HG02943 (cell line): ENCODE results near the gene MYBL2.
A peak's percentile ranks its signal among the peaks of the same experiment; 100 is the strongest.
"Not testable (repeated sequence)": the region's sequence is repeated elsewhere in the genome, so short reads cannot be mapped to it uniquely, and the experiment has no call there.

Experiments used
- ATAC-seq: cut with Tn5 transposase; IDR thresholded peaks from one replicate; pipeline ENCODE4 v1.9.1; 2021; ENCODE audit warnings: mild to moderate bottlenecking, low read depth, moderate library complexity; ENCODE audit not compliant: unreplicated experiment

Gene MYBL2

DNA sequence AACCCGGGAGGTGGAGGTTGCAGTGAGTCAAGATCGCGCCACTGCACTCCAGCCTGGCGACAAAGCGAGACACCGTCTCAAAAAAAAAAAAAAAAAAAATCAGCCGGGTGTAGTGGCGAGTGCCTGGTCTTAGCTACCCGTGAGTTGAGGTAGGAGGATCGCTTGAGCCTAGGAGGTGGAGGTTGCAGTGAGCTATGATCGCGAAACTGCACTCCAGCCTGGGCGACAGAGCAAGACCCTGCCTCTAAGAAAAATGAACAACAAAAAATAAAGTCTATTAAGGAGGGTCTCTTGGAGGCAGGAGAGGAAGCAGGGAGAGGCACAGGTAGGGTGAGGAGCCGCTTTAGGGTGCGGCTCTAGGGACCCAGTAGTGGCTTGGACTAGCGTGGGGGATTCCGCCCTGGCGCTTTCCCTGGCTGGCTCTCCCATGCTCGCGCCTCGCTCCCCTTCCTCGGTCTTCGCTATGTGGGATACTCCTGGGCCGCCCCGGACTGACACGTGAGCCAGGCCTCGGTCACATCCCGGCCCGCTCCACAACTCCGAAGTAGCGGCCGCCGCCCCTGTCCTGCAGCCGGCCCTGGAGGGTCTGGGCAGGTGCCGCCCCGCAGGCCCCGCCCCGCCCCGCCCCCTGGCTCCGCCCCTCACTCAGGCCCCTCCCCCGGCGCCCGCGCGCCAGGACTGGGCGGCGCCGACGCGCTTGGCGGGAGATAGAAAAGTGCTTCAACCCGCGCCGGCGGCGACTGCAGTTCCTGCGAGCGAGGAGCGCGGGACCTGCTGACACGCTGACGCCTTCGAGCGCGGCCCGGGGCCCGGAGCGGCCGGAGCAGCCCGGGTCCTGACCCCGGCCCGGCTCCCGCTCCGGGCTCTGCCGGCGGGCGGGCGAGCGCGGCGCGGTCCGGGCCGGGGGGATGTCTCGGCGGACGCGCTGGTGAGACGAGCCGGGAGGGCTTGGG lies at the start of gene MYBL2:
Gene MYBL2 (plus strand): TSS at position 739 of the 953 bp plus-strand sequence. CDS start 170 bp downstream, at position 909.
- peak; percentile 71 for ATAC-seq

DNA sequence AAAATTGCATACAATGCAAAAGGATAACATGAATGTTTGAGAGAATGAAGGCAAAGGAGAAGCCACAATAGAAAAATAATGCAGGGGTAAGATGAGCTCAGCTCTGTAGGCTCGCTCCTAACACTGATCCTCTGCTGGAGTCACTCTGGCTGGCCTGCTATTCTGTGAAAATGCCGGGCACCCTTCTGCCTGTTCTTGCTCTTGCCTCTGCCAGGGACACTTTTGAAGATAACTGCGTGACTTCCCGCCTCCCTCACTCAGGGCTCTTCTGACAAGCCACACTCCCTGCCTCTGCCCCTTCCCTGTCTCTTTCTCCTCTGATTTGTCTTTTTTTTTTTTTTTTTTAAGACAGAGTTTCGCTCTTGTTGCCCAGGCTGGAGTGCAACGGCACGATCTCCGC lies 35.3 kb upstream of the MYBL2 start:
- no peak for ATAC-seq

DNA sequence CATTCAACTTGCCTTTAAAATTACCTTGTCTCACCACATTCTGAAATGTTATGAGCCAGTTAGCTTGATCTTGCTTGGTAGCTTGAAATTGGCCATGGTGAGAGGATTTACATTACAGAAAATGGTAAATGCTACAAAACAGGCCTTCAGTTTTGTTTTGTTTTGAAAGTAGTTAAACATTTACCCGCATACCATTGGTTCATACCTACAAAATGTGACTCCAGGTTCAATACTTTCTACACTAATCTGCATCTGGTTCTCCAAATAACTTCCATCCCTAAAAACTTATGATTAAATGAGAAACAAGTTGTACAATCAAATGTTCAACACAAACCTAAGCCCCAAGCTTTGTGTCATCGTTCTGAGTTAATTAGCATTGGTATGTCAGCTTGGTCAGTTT lies 30.5 kb upstream of the MYBL2 start:
- no peak for ATAC-seq

DNA sequence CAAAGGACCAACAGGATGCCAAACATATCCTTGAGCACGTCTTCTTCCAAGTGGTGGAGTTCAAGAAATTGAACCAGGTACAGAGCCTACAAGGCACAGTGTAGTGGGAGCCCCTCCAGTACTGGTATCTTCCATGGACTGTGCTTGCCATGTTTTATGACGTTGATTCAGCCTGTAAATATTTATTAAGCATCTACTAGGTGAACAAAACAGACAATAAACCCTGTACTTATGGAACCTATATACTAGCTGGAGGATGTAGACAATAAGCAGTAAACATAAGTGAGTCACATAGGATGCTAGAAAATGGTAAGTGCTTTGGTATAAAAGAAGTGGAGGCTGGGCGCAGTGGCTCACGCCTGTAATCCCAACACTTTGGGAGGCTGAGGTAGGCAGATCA lies 24.4 kb upstream of the MYBL2 start:
- no peak for ATAC-seq

DNA sequence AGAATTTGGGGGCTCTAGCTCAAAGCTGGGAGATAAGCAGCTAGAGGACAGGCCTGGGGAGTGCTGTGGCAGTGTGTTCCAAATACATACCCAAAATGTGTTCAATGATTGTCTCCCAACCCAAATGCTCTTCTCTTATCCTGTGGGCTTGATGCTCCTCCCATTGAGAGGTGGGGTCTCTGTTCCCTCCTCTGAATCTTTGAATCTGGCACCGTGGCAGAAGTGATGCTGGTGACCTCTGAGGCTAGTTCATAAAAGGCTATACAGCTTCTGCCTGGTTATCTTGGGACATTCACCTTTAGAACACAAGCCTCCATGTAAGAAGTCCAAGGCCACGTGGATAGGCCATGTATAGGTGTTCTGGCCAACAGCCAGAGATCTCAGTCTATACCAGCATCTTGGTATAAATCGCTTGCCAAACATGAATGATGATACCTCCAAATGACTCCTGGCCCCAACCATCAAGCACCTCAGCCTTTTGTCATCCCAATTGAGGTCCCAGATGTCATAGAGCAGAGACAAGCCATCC lies 15.9 kb upstream of the MYBL2 start:
- no peak for ATAC-seq

DNA sequence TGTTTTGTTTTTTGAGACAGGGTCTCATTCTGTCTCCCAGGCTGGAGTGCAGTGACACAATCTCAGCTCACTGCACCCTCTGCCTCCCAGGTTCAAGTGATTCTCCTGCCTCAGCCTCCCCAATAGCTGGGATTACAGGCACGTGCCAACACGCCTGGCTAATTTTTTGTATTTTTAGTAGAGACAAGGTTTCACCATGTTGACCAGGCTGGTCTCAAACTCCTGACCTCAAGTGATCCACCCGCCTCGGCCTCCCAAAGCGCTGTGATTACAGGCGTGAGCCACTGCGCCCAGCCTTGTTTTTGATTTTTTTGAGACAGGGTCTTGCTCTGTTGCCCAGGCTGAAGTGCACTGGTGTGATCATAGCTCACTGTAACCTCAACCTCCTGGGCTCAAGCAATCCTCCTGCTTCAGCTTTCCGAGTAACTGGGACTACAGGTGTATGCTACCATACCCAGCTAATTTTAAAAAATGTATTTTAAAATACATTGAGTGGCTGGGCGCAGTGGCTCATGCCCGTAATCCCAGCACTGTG lies 15.2 kb upstream of the MYBL2 start:
- ATAC-seq, result not testable (repeated sequence)

DNA sequence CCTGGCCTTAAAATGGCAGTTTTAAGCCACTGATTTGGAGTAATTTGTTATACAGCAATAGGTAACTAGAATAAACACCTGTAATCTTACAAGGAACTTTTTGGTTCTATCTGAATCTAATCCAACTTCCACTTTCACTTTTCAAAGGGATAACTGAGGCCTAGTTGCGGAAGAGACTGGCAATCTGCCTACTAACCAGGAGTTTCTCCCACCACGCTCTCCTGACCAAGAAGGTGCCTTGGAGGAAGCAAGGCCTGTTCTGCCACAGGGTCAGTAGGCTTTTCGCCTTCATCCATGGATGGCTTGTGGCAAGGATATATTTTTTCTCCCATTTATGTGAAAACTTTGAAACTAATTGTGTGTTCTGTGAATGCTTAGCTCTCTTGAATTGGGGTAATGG lies 12.9 kb upstream of the MYBL2 start:
- ATAC-seq, result no peak

DNA sequence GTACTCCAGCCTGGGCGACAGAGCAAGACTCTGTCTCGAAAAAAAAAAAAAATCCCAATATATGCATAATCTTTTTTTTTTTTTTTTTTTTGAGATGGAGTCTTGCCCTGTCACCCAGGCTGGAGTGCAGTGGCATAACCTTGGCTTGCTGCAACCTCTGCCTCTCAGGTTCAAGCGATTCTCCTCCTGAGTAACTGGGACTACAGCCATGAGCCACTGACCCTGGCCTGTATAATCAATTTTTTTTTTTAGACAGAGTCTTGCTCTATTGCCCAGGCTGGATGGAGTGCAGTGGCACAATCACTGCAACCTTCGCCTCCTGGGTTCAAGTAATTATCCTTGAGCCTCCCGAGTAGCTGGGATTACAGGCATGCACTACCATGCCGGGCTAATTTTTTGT lies 11.7 kb upstream of the MYBL2 start:
- ATAC-seq, result not testable (repeated sequence)

DNA sequence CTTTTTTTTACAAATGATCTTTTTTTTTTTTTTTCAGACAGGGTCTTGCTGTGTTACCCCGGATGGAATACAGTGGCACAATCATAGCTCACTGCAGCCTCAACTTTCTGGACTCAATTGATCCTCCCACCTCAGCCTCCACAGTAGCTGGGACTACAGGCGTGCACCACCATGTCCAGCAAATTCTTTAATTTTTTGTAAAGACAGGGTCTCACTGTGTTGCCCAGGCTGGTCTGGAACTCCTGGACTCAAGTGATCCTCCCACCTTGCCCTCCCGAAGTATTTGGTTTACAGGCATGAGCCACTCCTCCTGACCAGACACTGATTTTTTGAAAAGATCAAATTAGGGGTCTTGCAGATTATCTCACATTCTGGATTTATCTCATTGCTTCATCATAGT lies 11.0 kb upstream of the MYBL2 start:
- no peak for ATAC-seq

DNA sequence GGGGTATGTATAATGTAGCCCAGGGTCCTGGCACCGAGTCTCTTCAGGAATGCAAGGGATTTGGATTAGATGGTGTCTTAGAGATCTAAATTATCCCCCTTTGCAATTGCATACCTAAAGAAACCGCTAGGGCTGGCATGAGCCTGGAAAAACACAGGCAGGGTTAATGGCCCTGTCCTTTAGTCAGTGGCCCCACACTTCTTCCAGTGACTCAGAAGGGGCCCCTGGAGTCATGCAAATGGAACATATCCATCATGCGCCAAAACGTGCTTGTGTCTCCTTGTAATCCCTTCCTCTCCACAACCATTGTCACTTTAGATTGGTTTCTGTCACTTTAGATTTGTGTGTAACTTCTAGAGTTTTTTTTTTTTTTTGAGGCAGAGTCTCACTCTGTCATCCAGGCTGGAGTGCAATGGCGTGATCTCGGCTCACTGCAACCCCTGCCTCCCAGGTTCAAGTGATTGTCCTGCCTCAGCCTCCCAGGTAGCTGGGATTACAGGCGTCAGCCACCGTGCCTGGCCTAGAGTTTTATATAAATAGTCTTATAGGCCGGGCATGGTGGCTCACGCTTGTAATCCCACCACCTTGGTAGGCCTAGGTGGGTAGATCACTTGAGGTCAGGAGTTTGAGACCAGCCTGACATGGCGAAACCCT lies 8.7 kb upstream of the MYBL2 start:
- ATAC-seq, result no peak

DNA sequence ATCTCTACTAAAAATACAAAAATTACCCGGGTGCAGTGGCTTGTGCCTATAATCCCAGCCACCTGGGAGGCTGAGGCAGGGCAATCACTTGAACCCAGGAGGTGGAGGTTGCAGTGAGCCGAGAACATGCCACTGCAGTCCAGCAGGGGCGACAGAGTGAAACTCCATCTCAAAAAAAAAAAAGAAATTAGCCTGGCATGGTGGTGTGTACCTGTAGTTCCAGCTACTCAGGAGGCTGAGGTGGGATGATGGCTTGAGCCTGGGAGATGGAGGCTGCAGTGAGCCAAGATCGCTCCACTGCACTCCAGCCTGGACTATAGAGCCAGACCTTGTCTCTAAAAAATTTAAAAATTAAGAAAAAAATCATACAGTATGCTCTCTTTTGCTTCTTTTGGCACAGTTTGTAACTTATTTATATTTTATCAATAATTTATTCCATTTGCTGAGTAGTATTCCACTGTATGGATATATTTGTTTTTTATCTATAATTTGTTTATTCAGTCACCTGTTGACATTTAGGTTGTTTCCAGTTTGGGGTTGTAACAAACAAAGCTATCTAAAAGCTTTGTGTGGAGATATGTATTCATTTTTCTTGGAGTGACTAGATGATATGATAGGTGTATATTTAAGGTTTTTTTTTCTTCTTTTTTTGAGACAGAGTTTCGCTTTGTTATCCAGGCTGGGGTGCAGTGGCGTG lies 8.0 kb upstream of the MYBL2 start:
- no peak for ATAC-seq

DNA sequence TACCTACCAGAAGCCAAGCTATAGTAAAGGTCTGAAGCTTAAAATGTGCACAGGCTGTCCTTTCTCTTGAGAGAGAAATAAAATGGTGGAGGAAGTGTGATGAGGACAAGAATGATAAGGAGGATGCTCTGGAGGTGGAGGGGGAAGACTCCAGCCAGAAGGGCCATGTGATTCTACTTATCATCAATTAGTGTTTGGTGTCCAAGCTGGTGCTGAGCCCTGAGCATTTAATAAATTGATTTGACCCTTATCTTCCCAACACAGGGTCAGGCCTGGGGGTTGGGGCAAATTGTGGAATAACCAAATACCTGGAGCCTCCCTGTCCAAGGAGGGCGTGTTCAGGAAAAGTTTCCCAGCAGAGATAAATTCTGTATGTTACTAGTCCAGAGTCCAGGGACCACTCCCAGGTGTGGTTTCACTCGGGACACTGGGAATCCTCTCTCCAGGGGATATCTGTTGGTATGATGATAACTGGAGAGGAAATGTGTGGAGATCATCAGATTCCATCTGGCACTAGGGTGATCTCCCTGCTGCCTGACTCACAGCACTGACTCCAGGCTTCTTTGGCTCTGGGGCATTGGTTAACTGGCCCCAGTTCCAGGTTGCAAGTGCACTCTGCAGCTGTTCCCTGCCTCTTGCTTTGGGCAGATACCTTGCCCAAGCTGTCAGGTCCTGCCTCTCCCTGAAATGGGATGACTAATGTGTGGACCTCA lies 3.8 kb upstream of the MYBL2 start:
- ATAC-seq, result no peak

DNA sequence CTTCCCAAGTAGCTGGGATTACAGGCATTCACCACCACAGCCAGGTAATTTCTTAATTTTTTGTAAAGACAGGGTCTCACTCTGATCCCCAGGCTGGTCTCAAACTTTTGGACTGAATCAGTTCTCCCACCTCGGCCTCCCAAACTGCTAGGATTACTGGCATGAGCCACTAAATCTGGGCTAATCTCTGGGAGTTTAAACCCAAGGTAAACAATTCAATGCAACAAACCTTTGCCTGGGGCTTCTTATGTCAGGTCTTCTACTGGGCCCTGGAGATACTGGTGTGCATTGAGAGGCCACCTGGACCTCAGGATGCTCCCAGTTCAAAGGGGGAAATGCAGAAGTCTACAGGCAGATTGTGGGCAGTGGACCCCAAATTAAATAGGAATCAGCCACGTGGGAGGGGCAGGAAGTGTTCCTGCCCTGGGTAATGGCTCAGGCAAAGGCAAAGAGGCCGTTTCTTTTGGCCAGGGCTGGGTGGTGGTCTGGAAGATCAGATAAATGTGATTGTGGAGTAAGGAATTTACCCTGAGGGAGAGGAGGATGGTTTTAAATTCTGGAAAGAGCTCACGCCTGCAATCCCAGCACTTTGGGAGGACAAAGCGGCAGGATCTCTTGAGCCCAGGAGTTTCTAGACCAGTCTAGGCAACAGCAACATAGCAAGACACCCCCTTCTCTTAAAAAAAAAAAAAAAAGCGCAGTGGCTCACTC lies 1.3 kb upstream of the MYBL2 start:
- no peak for ATAC-seq

DNA sequence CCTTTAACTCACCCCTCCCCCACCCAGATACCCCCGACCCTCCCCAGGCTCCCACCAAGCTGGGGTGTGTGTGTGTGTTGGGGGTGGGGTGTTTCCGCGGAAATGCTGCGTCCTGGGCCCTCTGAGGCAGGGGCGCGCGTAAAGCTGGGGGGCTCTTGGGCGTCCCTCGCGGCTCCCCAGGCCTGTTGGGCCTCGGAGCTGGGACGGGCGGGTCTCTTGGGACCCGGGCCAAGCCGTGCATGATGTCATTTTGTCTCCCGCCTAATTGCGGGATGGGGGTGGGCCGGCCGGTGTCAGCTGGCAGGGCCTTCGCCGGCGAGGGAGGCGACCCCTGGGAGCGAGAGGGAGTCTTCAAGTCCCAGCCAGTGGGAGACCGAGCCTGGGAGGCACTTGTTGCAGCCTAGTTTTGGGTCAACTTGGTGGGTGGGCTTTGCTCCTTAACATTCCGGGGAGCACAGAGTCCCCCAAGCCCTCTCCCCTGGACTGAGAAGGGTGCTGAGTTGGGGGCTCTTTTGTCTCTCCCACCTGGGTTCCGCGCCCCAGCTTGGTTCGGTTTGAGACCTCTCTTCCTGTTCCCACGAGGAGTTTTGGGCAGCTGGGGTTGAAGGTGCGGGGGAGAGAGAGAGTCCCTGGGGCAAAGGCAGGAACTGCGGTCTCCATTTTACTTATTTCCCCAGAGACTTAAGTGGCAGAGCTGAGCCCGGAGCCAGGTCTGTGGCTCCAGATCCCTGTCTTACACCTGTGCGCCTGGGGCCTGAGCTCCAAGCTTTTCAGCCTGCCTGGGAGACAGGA lies 623 bp downstream of the MYBL2 start:
- ATAC-seq, result peak; percentile 47

DNA sequence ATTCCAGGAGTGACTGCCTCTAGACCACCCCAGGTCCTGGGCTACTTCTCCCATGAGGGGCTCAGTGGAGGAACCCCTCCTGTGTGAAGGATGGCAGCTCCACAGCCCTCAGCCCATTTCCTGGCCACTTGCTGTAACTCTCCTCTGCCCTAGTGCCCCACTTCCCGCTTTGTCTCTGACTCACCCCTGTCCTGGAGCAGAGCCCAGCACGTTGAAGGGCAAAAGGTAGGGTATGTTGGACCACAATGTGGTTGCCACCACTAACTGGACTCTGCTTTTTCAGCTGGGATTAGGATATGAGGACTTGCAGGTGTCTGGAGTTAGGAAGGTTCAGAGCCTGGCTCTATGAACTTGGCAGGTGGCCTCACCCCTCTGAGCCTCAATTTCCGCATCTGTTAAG lies 2.4 kb downstream of the MYBL2 start:
- no peak for ATAC-seq

DNA sequence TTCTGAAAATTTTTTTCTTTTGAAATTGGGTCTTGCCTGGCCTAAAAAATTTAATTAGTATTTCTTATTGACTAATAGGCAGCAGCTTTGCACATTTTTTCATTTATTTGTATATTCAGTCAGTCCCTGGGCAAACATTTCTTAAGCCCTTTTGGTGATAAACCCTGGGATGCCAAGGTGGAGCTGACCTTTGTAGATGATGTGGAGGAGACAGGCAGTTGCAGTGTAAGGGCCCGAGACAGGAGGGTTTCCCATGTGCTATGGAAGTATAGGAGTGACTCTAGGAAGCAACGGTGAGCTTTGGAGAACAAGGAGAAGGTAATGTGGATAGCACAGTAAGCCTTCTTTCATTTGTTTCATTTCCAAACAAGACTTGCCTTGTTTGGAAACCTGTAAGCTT lies 3.5 kb downstream of the MYBL2 start:
- ATAC-seq, result no peak

DNA sequence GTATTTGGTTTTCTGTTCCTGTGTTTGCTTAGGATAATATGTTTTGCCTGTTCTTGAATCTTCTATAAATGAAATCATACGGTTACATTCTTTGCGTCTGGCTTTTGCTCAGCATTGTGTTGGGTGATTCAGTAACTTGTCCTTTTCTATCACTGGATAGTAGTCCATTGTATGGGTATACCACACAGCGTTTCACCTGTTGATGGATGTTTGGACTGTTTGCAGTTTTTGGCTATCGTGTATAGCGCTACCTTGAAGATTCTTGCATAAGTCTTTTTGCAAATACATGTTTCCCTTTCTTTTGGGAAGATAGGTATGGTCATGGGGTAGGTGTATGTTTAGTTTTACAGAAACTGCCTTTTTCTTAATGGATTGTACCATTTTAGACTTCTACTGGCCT lies 9.5 kb downstream of the MYBL2 start:
- ATAC-seq, result no peak

DNA sequence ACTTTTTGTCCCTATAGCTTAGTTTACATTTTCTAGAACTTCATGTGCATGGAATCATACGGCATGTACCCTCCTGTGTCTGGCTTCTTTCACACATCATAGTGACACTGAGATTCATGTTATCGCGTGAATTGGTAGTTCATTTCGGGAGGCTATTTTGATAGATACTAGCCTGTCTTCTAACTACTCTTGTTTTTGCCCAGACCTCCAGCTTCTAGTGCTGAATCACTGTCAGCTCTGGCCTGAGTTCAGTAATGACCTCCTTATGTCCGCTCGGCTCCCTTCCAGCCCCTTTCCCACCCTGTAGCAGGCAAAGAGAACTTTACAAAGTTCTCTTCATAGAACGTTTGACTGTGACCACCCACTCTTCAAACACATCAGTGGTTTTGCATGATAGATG lies 14.1 kb downstream of the MYBL2 start:
- no peak for ATAC-seq

DNA sequence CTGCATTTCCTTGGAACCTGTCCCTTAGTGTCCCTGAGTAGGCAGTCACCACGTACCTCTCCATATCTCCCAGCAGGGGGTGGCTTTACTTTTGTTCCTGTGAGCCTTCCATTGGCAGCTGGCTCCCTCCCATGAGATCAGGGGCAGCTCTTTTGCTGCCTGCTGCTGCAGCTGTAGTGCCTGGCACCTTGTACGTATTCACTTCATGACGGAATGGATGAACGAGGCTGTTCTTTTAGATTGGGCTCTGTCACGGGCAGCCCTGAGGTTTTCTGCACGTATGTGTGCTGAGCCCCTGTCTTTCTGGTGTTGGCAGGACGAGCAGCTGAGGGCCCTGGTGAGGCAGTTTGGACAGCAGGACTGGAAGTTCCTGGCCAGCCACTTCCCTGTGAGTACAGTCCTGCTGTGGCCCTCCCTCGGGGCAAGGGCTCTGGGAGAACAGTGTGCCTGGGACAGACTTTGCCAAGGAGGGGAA lies 14.6 kb downstream of the MYBL2 start:
- peak; percentile 18 for ATAC-seq
